ENCODE data around the gene PPP1R27.

- TF ChIP-seq CTCF (IDR thresholded peaks at IDR 0.05; ENCODE audit: insufficient read depth, low read depth, low read length) (no peak), EZH2 (IDR thresholded peaks at IDR 0.05; ENCODE audit: insufficient read depth, low read length) (no peak)
These were observed 9.0 kb upstream of the PPP1R27 start for GRCh38 chr17:81843713-81844326.
